ENCODE results near the gene DDB1. TPM values are rescaled to one million over a fixed set of nuclear protein-coding genes. Genes with fewer than 3 reads are reported as not detected.

Gene DDB1
- polyA plus RNA-seq (2012; rRNA removed): 170 and 224 TPM in 2 replicates
- 165 and 169 TPM in 2 replicates for polyA plus RNA-seq (2012; cell fraction: cytosol; rRNA removed)
- 146 and 236 TPM in 2 replicates for polyA plus RNA-seq (2012; cell fraction: nucleus; rRNA removed)

- peaks cover 9% of the 10 kb centered on the region for H3F3A ChIP-seq (replicated peaks; ENCODE audit: insufficient read depth)
- H3K9me3 ChIP-seq: no peaks in the 10 kb centered on the region
- WGBS (ENCODE audit: low lambda C conversion rate): 0% methylated on average over 29 of the region's 81 CpGs
- ChIA-PET CTCF (interaction anchor here (0.8 to 7.9 kb wide), 7 partner anchors 24 to 306 kb away, joined by 3 to 300 read pairs (median 6); partner anchors contain the start of gene TMEM216), POLR2A (interaction anchor here (1.2 to 4.3 kb wide), 6 partner anchors 24 to 96 kb away, joined by 3 to 48 read pairs (median 5); partner anchors contain the start of genes CPSF7, CYB561A3, SDHAF2 and TMEM138)
- TF ChIP-seq POLR2AphosphoS5 (IDR thresholded peaks at IDR 0.05; ENCODE audit: low read depth, low read length): peak; percentile 97
- TF ChIP-seq CHD2 (IDR thresholded peaks at IDR 0.05; ENCODE audit: low read length, partially characterized antibody): peak; percentile 48
- no peak for TF ChIP-seq RFX5 (IDR thresholded peaks at IDR 0.05; ENCODE audit: low read length)
- no peak for TF ChIP-seq EP300 (IDR thresholded peaks at IDR 0.05; ENCODE audit: borderline replicate concordance in 1 of 2, low read depth in 1 of 2, low read length in 1 of 2)
- TF ChIP-seq FOXJ3 (CRISPR knock-in tag; IDR thresholded peaks at IDR 0.05): peak; percentile 69; the same call in 1 of the 2 replicates
- TF ChIP-seq SIN3A (IDR thresholded peaks at IDR 0.05; ENCODE audit: borderline replicate concordance, low read depth, low read length): peak; percentile 88
- TF ChIP-seq CTCF (IDR thresholded peaks at IDR 0.05): no peak
- no peak; the same call in 1 of the 2 replicates for TF ChIP-seq PBX3 (IDR thresholded peaks at IDR 0.05)
- peak; percentile 91 for TF ChIP-seq MAX (IDR thresholded peaks at IDR 0.05; ENCODE audit: low read depth)
- peak; percentile 48; the same call in 1 of the 2 replicates for TF ChIP-seq TCF12 (IDR thresholded peaks at IDR 0.05)
- peak; percentile 87; the same call in 1 of the 2 replicates for TF ChIP-seq TAF1 (IDR thresholded peaks at IDR 0.05; ENCODE audit: borderline replicate concordance, low read depth, low read length)
- TF ChIP-seq NRF1 (IDR thresholded peaks at IDR 0.05; ENCODE audit: low read depth, low read length): no peak
- TF ChIP-seq FOXM1 (IDR thresholded peaks at IDR 0.05; ENCODE audit: low read depth): no peak
- peak; percentile 59 for TF ChIP-seq ELF1 (IDR thresholded peaks at IDR 0.05)
- TF ChIP-seq NFIC (IDR thresholded peaks at IDR 0.05; ENCODE audit: borderline replicate concordance): no peak
- TF ChIP-seq USF1 (IDR thresholded peaks at IDR 0.05; ENCODE audit: borderline replicate concordance, low read depth): 0 out of 2 replicates have a peak, but pooled peaks have one; percentile 40
- TF ChIP-seq SMC3 (IDR thresholded peaks at IDR 0.05; ENCODE audit: low read depth, low read length): no peak
- no peak for TF ChIP-seq GATA2 (CRISPR knock-in tag; IDR thresholded peaks at IDR 0.05)
- TF ChIP-seq GABPA (IDR thresholded peaks at IDR 0.05; ENCODE audit: low read depth): peak; percentile 71
- peak; percentile 38; the same call in 1 of the 2 replicates for TF ChIP-seq YY1 (IDR thresholded peaks at IDR 0.05; ENCODE audit: low read depth)
- no peak for TF ChIP-seq ZBTB33 (IDR thresholded peaks at IDR 0.05; ENCODE audit: borderline replicate concordance, low read depth)
- TF ChIP-seq MXI1 (IDR thresholded peaks at IDR 0.05; ENCODE audit: low read depth, low read length): peak; percentile 91
- no peaks in the 10 kb centered on the region for H3K9me2 ChIP-seq
- peak; percentile 99 for DNase-seq
- peak within 1 kb of the TSS; percentile 99 for H3K9ac ChIP-seq
- peak within 1 kb of the TSS; percentile 92 to 93 for H3K4me3 ChIP-seq (ENCODE audit: low read depth in 2 of 2, low read length in 1 of 2)
- peaks cover 21 to 40% of the 10 kb centered on the region in 2 experiments for H3K4me1 ChIP-seq (ENCODE audit: control insufficient read depth in 1 of 2, insufficient read depth in 2 of 2, low read depth in 1 of 2, low read length in 1 of 2)
- H3K36me3 ChIP-seq (replicated peaks in 1 of 2; ENCODE audit: control insufficient read depth in 1 of 2, insufficient read depth in 2 of 2, low read length in 1 of 2): peaks cover 17% of the 10 kb centered on the region in 2 experiments
- H4K20me1 ChIP-seq (ENCODE audit: insufficient read depth): peaks cover 26% of the 10 kb centered on the region
- H3K27ac ChIP-seq (ENCODE audit: low read depth in 2 of 2, low read length in 1 of 2): peak within 1 kb of the TSS; percentile 74 to 96
- peak within 1 kb of the TSS; percentile 84 for H2AFZ ChIP-seq (ENCODE audit: low read depth)
- peak within 1 kb of the TSS; percentile 96 for H3K4me2 ChIP-seq
- peaks cover 50% of the 10 kb centered on the region for H3K79me2 ChIP-seq (ENCODE audit: insufficient read depth)
- H3K27me3 ChIP-seq (ENCODE audit: insufficient read depth): no peaks in the 10 kb centered on the region
Observed at GRCh38 chr11:61332797-61333549, at the start of gene DDB1, which contains the start of gene TKFC. DDB1 (minus strand) TSS chr11:61333105; CDS start chr11:61332968, 137 bp downstream. TKFC (plus strand) TSS chr11:61333228; CDS start chr11:61334729, 1,501 bp downstream.

Data from SK-N-SH (cell line).